Measurements from ENCODE around the gene TRAPPC5. TPM values are rescaled to one million over a fixed set of nuclear protein-coding genes. Genes with fewer than 3 reads are reported as not detected.
A peak's percentile ranks its signal among the peaks of the same experiment; 100 is the strongest.

The TRAPPC5 gene
- total RNA-seq, 1 experiment from 2014 or later = 77.4 TPM

DNA sequence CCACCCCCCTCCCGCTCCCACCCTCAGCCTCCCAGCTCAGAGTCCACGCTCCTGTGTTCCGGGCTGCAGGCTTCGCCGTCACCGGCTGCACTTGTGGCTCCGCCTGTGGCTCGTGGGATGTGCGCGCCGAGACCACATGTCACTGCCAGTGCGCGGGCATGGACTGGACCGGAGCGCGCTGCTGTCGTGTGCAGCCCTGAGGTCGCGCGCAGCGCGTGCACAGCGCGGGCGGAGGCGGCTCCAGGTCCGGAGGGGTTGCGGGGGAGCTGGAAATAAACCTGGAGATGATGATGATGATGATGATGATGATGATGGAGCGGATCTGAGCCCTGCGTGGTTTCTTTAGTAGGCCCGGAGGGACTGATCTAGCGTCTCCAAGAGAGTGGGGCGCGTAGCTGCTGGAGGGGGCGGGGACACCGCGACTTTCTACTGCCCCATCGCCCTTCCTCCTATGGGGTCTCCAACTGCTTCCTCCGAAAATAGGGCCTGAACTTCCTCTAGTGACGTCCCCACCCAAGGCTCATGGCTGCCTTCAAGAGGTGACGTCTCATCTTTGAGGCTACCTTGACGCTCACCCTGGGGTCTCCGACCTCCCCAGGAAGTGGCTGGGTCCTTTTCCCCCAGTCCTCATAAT, 10.4 kb upstream of the TRAPPC5 start:
- DNase-seq = no peak
- Histone ChIP-seq H2BK120ac (ENCODE audit: low read depth, low read length, poor library complexity, severe bottlenecking) (no peak overlapping the region), H3K9ac (ENCODE audit: extremely low read depth, insufficient read length, low read length) (no peak overlapping the region), H3K4ac (ENCODE audit: low read depth, low read length) (no peak overlapping the region), H3K23me2 (ENCODE audit: insufficient read length, low read depth, low read length, poor library complexity, severe bottlenecking) (peaks cover 6% of the 10 kb centered on the region), H2AK5ac (ENCODE audit: insufficient read length, low read length) (no peak overlapping the region), H2BK20ac (ENCODE audit: low read depth, low read length, poor library complexity, severe bottlenecking) (no peak overlapping the region), H3K27ac (ENCODE audit: insufficient read length, low read depth, low read length) (no peak overlapping the region), H3K4me2 (ENCODE audit: insufficient read depth, insufficient read length, low read length) (peak overlapping the region; percentile 57), H3K27me3 (ENCODE audit: insufficient read depth, low read length) (peaks cover 2% of the 10 kb centered on the region; the same call in 1 of the 2 replicates), H2BK15ac (ENCODE audit: low read depth, low read length) (no peak overlapping the region), H3K4me1 (ENCODE audit: insufficient read depth, low read length) (no peaks in the 10 kb centered on the region), H4K8ac (replicated peaks; ENCODE audit: insufficient read length, low read depth, low read length) (no peak overlapping the region), H3K23ac (ENCODE audit: insufficient read length, low read depth, low read length) (no peak overlapping the region), H3K14ac (ENCODE audit: insufficient read depth, low read length) (no peak overlapping the region), H3T11ph (ENCODE audit: low read length) (no peak overlapping the region), H3K18ac (ENCODE audit: insufficient read length, low read depth, low read length) (peak overlapping the region; percentile 10), H2BK12ac (ENCODE audit: insufficient read length, low read depth, low read length) (no peak overlapping the region), H3K9me3 (ENCODE audit: control insufficient read depth, low read depth, low read length) (no peaks in the 10 kb centered on the region), H3K79me1 (ENCODE audit: insufficient read depth, low read depth, low read length, poor library complexity, severe bottlenecking) (no peaks in the 10 kb centered on the region), H4K91ac (ENCODE audit: insufficient read length, low read depth, low read length) (no peak overlapping the region), H4K5ac (ENCODE audit: insufficient read length, low read depth, low read length) (no peak overlapping the region), H2AFZ (ENCODE audit: low read length) (no peak overlapping the region), H3K79me2 (ENCODE audit: insufficient read depth, low read length) (no peaks in the 10 kb centered on the region), H2BK5ac (ENCODE audit: insufficient read length, low read length) (no peak overlapping the region), H3K56ac (ENCODE audit: insufficient read length, low read depth, low read length) (no peak overlapping the region), H4K20me1 (ENCODE audit: control insufficient read depth, insufficient read depth, insufficient read length) (no peaks in the 10 kb centered on the region)
- Mint-ChIP-seq H3K4me1 (peaks cover 0 to 12% of the 10 kb centered on the region in 2 experiments; a peak in 3 of 4 replicates), H3K36me3 (ENCODE audit: insufficient read depth in 1 of 3, low read depth in 3 of 3) (no peaks in the 10 kb centered on the region; a peak in 1 of 7 replicates), H3K4me3 (peak overlapping the region; percentile 77 to 93), H3K27me3 (ENCODE audit: low read depth) (peaks cover 90% of the 10 kb centered on the region), H3K9me3 (peaks cover 0 to 7% of the 10 kb centered on the region in 2 experiments; a peak in 2 of 5 replicates), H3K27ac (no peak overlapping the region)
- WGBS (ENCODE audit: extremely low coverage, insufficient read length, low lambda C conversion rate) = no CpG with 5 or more reads among the region's 43 CpGs
- TF ChIP-seq, protein P1, sequence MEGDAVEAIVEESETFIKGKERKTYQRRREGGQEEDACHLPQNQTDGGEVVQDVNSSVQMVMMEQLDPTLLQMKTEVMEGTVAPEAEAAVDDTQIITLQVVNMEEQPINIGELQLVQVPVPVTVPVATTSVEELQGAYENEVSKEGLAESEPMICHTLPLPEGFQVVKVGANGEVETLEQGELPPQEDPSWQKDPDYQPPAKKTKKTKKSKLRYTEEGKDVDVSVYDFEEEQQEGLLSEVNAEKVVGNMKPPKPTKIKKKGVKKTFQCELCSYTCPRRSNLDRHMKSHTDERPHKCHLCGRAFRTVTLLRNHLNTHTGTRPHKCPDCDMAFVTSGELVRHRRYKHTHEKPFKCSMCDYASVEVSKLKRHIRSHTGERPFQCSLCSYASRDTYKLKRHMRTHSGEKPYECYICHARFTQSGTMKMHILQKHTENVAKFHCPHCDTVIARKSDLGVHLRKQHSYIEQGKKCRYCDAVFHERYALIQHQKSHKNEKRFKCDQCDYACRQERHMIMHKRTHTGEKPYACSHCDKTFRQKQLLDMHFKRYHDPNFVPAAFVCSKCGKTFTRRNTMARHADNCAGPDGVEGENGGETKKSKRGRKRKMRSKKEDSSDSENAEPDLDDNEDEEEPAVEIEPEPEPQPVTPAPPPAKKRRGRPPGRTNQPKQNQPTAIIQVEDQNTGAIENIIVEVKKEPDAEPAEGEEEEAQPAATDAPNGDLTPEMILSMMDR (conservative IDR thresholded peaks at IDR 0.05) = no peak

All from H9 (cell line).